WTC11 (cell line): Measurements from ENCODE around the gene FMNL3. TPM values are rescaled to one million over a fixed set of nuclear protein-coding genes. Genes with fewer than 3 reads are reported as not detected.
A peak's percentile ranks its signal among the peaks of the same experiment; 100 is the strongest.

ENCODE experiments used
- ATAC-seq: fragments of 200-7000 bp; cut with Tn5 transposase; 2 replicates; pipeline ENCODE4 v1.10.0; 2021; ENCODE audit warnings: mild to moderate bottlenecking, moderate library complexity
- CTCF ChIA-PET: fragments of 300-600 bp; sonication (Branson Sonifier 250); formaldehyde crosslinking; loops from one replicate; lab custom pipeline; 2021; ENCODE audit warnings: antibody characterized with exemption; lab: Charles Lee
- POLR2A ChIA-PET: fragments of 350-600 bp; sonication (Branson Sonifier 250); formaldehyde crosslinking; loops from one replicate; lab custom pipeline; 2021; ENCODE audit warnings: antibody characterized with exemption; lab: Charles Lee
- DNase-seq: peaks from one replicate; pipeline ENCODE4 v3.0.0; 2021; ENCODE audit warnings: low spot score
- H3K27ac Mint-ChIP-seq: 2 replicates; pipeline ENCODE4 v1.8.0; 2021; ENCODE audit warnings: mixed read lengths
- H3K27me3 Mint-ChIP-seq: 2 replicates; pipeline ENCODE4 v1.8.0; 2021; ENCODE audit warnings: low read depth, mild to moderate bottlenecking, moderate library complexity, mixed read lengths
- H3K36me3 Mint-ChIP-seq: 2 replicates; pipeline ENCODE4 v1.8.0; 2021; ENCODE audit warnings: mixed read lengths
- H3K4me1 Mint-ChIP-seq: 2 replicates; pipeline ENCODE4 v1.8.0; 2022; ENCODE audit warnings: mixed read lengths
- H3K4me3 Mint-ChIP-seq: 2 replicates; pipeline ENCODE4 v1.8.0; 2021; ENCODE audit warnings: mild to moderate bottlenecking, moderate library complexity, mixed read lengths
- H3K9me3 Mint-ChIP-seq: 2 replicates; pipeline ENCODE4 v1.8.0; 2021; ENCODE audit warnings: mixed read lengths
- ATF3 ChIP-seq: sonication (generic); formaldehyde crosslinking; conservative IDR thresholded peaks from 2 replicates; pipeline ENCODE4 v1.8.1; 2022; ENCODE audit warnings: mild to moderate bottlenecking, missing genetic modification reagents
- CREB1 ChIP-seq: sonication (generic); formaldehyde crosslinking; IDR thresholded peaks from 2 replicates; pipeline ENCODE4 v1.8.0; 2023; ENCODE audit warnings: mild to moderate bottlenecking, missing genetic modification reagents
- ELF4 ChIP-seq: sonication (generic); formaldehyde crosslinking; IDR thresholded peaks from 2 replicates; pipeline ENCODE4 v1.8.1; 2022; ENCODE audit warnings: low read depth, mild to moderate bottlenecking, moderate library complexity, missing genetic modification reagents
- EMX1 ChIP-seq: fragments of 250-450 bp; sonication (Bioruptor Pico); IDR thresholded peaks from 2 replicates; pipeline ENCODE4 v1.8.0; 2021; ENCODE audit warnings: mild to moderate bottlenecking
- GRHL2 ChIP-seq: fragments of 250-450 bp; sonication (Bioruptor Pico); IDR thresholded peaks from 2 replicates; pipeline ENCODE4 v1.8.0; 2022; ENCODE audit warnings: mild to moderate bottlenecking, moderate library complexity; ENCODE audit not compliant: insufficient replicate concordance, severe bottlenecking
- GTF2I ChIP-seq: fragments of 250-450 bp; sonication (Bioruptor Pico); conservative IDR thresholded peaks from 2 replicates; pipeline ENCODE4 v1.4.0; 2021; ENCODE audit warnings: mild to moderate bottlenecking
- JAZF1 ChIP-seq: fragments of 250-450 bp; sonication (Bioruptor Pico); IDR thresholded peaks from 2 replicates; pipeline ENCODE4 v1.9.0; 2021; ENCODE audit warnings: moderate library complexity, mild to moderate bottlenecking, inconsistent platforms
- NFYB ChIP-seq: sonication (generic); formaldehyde crosslinking; conservative IDR thresholded peaks from 2 replicates; pipeline ENCODE4 v1.8.0; 2022; ENCODE audit warnings: low read depth, missing genetic modification reagents
- PRRX2 ChIP-seq: fragments of 250-450 bp; sonication (Bioruptor Pico); IDR thresholded peaks from 2 replicates; pipeline ENCODE4 v1.8.0; 2021; ENCODE audit warnings: mild to moderate bottlenecking
- RELA ChIP-seq: sonication (generic); formaldehyde crosslinking; IDR thresholded peaks from 2 replicates; pipeline ENCODE4 v1.8.1; 2022; ENCODE audit warnings: missing genetic modification reagents, mild to moderate bottlenecking, borderline replicate concordance
- RORB ChIP-seq: fragments of 250-450 bp; sonication (Bioruptor Pico); IDR thresholded peaks from 2 replicates; pipeline ENCODE4 v1.9.0; 2021; ENCODE audit warnings: mild to moderate bottlenecking
- ZNF121 ChIP-seq: sonication (generic); formaldehyde crosslinking; IDR thresholded peaks from 2 replicates; pipeline ENCODE4 v1.8.0; 2023; ENCODE audit warnings: missing genetic modification reagents
- ZNF219 ChIP-seq: sonication (generic); formaldehyde crosslinking; IDR thresholded peaks from 2 replicates; pipeline ENCODE4 v1.8.0; 2023; ENCODE audit warnings: missing genetic modification reagents, mild to moderate bottlenecking, borderline replicate concordance
- ZNF232 ChIP-seq: sonication (generic); formaldehyde crosslinking; IDR thresholded peaks from 2 replicates; pipeline ENCODE4 v1.8.0; 2022; ENCODE audit warnings: mild to moderate bottlenecking, missing genetic modification reagents
- ZNF263 ChIP-seq: sonication (generic); formaldehyde crosslinking; IDR thresholded peaks from 2 replicates; pipeline ENCODE4 v1.8.1; 2022; ENCODE audit warnings: low read depth, mild to moderate bottlenecking, moderate library complexity, missing genetic modification reagents
- total RNA-seq: library from RNA; stranded (reverse); gene quantifications from 3 replicates; pipeline ENCODE4 v1.2.3, GENCODE V29; 2021
- TF ChIP-seq, protein P1 (sequence below): sonication (generic); formaldehyde crosslinking; IDR thresholded peaks from 2 replicates; pipeline ENCODE4 v1.8.1; 2022; ENCODE audit warnings: low read depth, mild to moderate bottlenecking, moderate library complexity, missing genetic modification reagents, borderline replicate concordance
- TF ChIP-seq, protein P2 (sequence below): sonication (generic); formaldehyde crosslinking; IDR thresholded peaks from 2 replicates; pipeline ENCODE4 v1.8.1; 2023; ENCODE audit warnings: mild to moderate bottlenecking, missing genetic modification reagents
- TF ChIP-seq, protein P3 (sequence below): fragments of 250-450 bp; sonication (Bioruptor Pico); IDR thresholded peaks from 2 replicates; pipeline ENCODE4 v1.9.0; 2021; ENCODE audit warnings: mild to moderate bottlenecking
- TF ChIP-seq, protein P4 (sequence below): sonication (generic); formaldehyde crosslinking; IDR thresholded peaks from 2 replicates; pipeline ENCODE4 v1.8.0; 2022; ENCODE audit warnings: mild to moderate bottlenecking, missing genetic modification reagents
- TF ChIP-seq, protein P5 (sequence below): sonication (generic); formaldehyde crosslinking; IDR thresholded peaks from 2 replicates; pipeline ENCODE4 v1.8.0; 2023; ENCODE audit warnings: mild to moderate bottlenecking, missing genetic modification reagents
- TF ChIP-seq, protein P6 (sequence below): sonication (generic); formaldehyde crosslinking; IDR thresholded peaks from 2 replicates; pipeline ENCODE4 v1.8.0; 2022; ENCODE audit warnings: mild to moderate bottlenecking, missing genetic modification reagents

Gene FMNL3
- total RNA-seq, 1 experiment from 2014 or later: 19.3 TPM

GRCh38 chr12:49702009-49702408 lies 5.2 kb downstream of the FMNL3 start:
- no peaks in the 10 kb centered on the region for H3K27me3 Mint-ChIP-seq
- H3K4me1 Mint-ChIP-seq: peaks cover 70% of the 10 kb centered on the region
- POLR2A ChIA-PET: interaction anchor here (1.7 kb wide), 1 partner anchor 61 kb away, joined by 3 read pairs; no protein-coding TSS in a partner anchor
- ATAC-seq (no peak), DNase-seq (no peak)
- CTCF ChIA-PET: interaction anchor here (2.1 to 6.3 kb wide), 3 partner anchors 28 to 64 kb away, joined by 11 to 33 read pairs (median 29); partner anchors contain the start of gene TMBIM6
- H3K36me3 Mint-ChIP-seq: no peaks in the 10 kb centered on the region
- H3K27ac Mint-ChIP-seq: no peak overlapping the region
- H3K9me3 Mint-ChIP-seq: no peaks in the 10 kb centered on the region
- H3K4me3 Mint-ChIP-seq: no peak overlapping the region
- TF ChIP-seq JAZF1 (CRISPR knock-in tag): no peak
- no peak for TF ChIP-seq EMX1 (CRISPR knock-in tag)
- TF ChIP-seq GRHL2 (CRISPR knock-in tag): no peak
- TF ChIP-seq, protein P1, sequence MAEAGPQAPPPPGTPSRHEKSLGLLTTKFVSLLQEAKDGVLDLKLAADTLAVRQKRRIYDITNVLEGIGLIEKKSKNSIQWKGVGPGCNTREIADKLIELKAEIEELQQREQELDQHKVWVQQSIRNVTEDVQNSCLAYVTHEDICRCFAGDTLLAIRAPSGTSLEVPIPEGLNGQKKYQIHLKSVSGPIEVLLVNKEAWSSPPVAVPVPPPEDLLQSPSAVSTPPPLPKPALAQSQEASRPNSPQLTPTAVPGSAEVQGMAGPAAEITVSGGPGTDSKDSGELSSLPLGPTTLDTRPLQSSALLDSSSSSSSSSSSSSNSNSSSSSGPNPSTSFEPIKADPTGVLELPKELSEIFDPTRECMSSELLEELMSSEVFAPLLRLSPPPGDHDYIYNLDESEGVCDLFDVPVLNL (CRISPR knock-in tag): no peak
- TF ChIP-seq ZNF219 (CRISPR knock-in tag): no peak
- TF ChIP-seq ATF3 (CRISPR knock-in tag): no peak
- TF ChIP-seq ELF4 (CRISPR knock-in tag): no peak
- TF ChIP-seq PRRX2 (CRISPR knock-in tag): no peak
- TF ChIP-seq, protein P2, sequence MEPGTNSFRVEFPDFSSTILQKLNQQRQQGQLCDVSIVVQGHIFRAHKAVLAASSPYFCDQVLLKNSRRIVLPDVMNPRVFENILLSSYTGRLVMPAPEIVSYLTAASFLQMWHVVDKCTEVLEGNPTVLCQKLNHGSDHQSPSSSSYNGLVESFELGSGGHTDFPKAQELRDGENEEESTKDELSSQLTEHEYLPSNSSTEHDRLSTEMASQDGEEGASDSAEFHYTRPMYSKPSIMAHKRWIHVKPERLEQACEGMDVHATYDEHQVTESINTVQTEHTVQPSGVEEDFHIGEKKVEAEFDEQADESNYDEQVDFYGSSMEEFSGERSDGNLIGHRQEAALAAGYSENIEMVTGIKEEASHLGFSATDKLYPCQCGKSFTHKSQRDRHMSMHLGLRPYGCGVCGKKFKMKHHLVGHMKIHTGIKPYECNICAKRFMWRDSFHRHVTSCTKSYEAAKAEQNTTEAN: no peak
- TF ChIP-seq ZNF263 (CRISPR knock-in tag): no peak

- Mint-ChIP-seq H3K27ac (peak overlapping the region; percentile 99), H3K9me3 (no peaks in the 10 kb centered on the region), H3K4me3 (peak overlapping the region; percentile 69), H3K36me3 (no peaks in the 10 kb centered on the region), H3K4me1 (peaks cover 71% of the 10 kb centered on the region), H3K27me3 (no peaks in the 10 kb centered on the region)
- CTCF ChIA-PET: interaction anchor here (1.0 to 5.5 kb wide), 9 partner anchors 8 to 340 kb away, joined by 3 to 38 read pairs (median 5); partner anchors contain the start of gene TMBIM6
- ATAC-seq (peak; percentile 93), DNase-seq (peak; percentile 27)
- POLR2A ChIA-PET: interaction anchor here (0.6 to 1.3 kb wide), 6 partner anchors 9 to 144 kb away, joined by 3 to 6 read pairs (median 4); partner anchors contain the start of genes BCDIN3D and TMBIM6
- TF ChIP-seq ZNF232 (CRISPR knock-in tag) (no peak), GTF2I (CRISPR knock-in tag) (no peak), ZNF121 (CRISPR knock-in tag) (no peak), NFYB (no peak), PRRX2 (CRISPR knock-in tag) (no peak), CREB1 (CRISPR knock-in tag) (no peak), JAZF1 (CRISPR knock-in tag) (no peak), RELA (no peak), RORB (CRISPR knock-in tag) (no peak)
- TF ChIP-seq, protein P3, sequence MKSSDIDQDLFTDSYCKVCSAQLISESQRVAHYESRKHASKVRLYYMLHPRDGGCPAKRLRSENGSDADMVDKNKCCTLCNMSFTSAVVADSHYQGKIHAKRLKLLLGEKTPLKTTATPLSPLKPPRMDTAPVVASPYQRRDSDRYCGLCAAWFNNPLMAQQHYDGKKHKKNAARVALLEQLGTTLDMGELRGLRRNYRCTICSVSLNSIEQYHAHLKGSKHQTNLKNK (CRISPR knock-in tag): no peak
- TF ChIP-seq, protein P1 (CRISPR knock-in tag): no peak
- TF ChIP-seq, protein P4, sequence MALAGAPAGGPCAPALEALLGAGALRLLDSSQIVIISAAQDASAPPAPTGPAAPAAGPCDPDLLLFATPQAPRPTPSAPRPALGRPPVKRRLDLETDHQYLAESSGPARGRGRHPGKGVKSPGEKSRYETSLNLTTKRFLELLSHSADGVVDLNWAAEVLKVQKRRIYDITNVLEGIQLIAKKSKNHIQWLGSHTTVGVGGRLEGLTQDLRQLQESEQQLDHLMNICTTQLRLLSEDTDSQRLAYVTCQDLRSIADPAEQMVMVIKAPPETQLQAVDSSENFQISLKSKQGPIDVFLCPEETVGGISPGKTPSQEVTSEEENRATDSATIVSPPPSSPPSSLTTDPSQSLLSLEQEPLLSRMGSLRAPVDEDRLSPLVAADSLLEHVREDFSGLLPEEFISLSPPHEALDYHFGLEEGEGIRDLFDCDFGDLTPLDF (CRISPR knock-in tag): no peak
- TF ChIP-seq, protein P5, sequence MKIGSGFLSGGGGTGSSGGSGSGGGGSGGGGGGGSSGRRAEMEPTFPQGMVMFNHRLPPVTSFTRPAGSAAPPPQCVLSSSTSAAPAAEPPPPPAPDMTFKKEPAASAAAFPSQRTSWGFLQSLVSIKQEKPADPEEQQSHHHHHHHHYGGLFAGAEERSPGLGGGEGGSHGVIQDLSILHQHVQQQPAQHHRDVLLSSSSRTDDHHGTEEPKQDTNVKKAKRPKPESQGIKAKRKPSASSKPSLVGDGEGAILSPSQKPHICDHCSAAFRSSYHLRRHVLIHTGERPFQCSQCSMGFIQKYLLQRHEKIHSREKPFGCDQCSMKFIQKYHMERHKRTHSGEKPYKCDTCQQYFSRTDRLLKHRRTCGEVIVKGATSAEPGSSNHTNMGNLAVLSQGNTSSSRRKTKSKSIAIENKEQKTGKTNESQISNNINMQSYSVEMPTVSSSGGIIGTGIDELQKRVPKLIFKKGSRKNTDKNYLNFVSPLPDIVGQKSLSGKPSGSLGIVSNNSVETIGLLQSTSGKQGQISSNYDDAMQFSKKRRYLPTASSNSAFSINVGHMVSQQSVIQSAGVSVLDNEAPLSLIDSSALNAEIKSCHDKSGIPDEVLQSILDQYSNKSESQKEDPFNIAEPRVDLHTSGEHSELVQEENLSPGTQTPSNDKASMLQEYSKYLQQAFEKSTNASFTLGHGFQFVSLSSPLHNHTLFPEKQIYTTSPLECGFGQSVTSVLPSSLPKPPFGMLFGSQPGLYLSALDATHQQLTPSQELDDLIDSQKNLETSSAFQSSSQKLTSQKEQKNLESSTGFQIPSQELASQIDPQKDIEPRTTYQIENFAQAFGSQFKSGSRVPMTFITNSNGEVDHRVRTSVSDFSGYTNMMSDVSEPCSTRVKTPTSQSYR (CRISPR knock-in tag): no peak
- TF ChIP-seq, protein P6, sequence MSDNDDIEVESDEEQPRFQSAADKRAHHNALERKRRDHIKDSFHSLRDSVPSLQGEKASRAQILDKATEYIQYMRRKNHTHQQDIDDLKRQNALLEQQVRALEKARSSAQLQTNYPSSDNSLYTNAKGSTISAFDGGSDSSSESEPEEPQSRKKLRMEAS: no peak
Measured at GRCh38 chr12:49698619-49699545, 8.3 kb downstream of the FMNL3 start.
